Thoracic aorta (tissue), 2 donors: ENCODE data around the gene VTCN1. TPM values are rescaled to one million over a fixed set of nuclear protein-coding genes. Genes with fewer than 3 reads are reported as not detected.

Source experiments
- ATAC-seq: fragments of 150-250 bp; one replicate; pipeline ENCODE4 v1.8.0; 2017; ENCODE audit warnings: low read depth; ENCODE audit not compliant: insufficient number of reproducible peaks, low FRiP score
- DNase-seq: peaks from one replicate; pipeline ENCODE4 v3.0.0-alpha.2; 2020; ENCODE audit warnings: low spot score
- H3K27ac ChIP-seq, 2 donors: fragments of 200-600 bp; sonication (generic); 1 replicate in 1 of 2; 2 replicates in 1 of 2; pipeline ENCODE4 v1.5.1; 2016; ENCODE audit warnings: mild to moderate bottlenecking in 2 of 2, moderate library complexity in 2 of 2
- H3K27me3 ChIP-seq: fragments of 200-600 bp; sonication (generic); replicated peaks from 2 replicates; pipeline ENCODE4 v1.6.0; 2016; ENCODE audit warnings: mild to moderate bottlenecking; ENCODE audit not compliant: insufficient read depth
- H3K36me3 ChIP-seq: fragments of 200-600 bp; sonication (generic); one replicate; pipeline ENCODE4 v1.5.1; 2016
- H3K4me1 ChIP-seq, 2 donors: fragments of 200-600 bp; sonication (generic); 1 replicate in 1 of 2; 2 replicates in 1 of 2; pipeline versions ENCODE4 v1.5.1 to v1.6.0; 2016; ENCODE audit warnings: low read depth in 2 of 2, mild to moderate bottlenecking in 1 of 2; ENCODE audit not compliant: control insufficient read depth in 1 of 2
- H3K4me3 ChIP-seq: fragments of 200-600 bp; sonication (generic); 2 replicates; pipeline ENCODE4 v1.5.1; 2016; ENCODE audit warnings: mild to moderate bottlenecking
- H3K9me3 ChIP-seq: fragments of 200-600 bp; sonication (generic); 2 replicates; pipeline ENCODE4 v1.5.1; 2016
- CTCF ChIP-seq: fragments of 200-600 bp; sonication (generic); IDR thresholded peaks from one replicate; pipeline ENCODE4 v1.5.1; 2019; ENCODE audit warnings: antibody characterized with exemption
- total RNA-seq, 2 donors: library from RNA; depleted of rRNA; stranded (reverse); fragments of >200 nt; gene quantifications; one replicate each; pipeline versions ENCODE4 v1.1.0 to v1.2.3, GENCODE V29; 2016

Gene VTCN1
- total RNA-seq, 2 donors from 2014 or later, result not detected

- no peak overlapping the region for H3K27ac ChIP-seq
- H3K4me1 ChIP-seq, result no peaks in the 10 kb centered on the region
- H3K9me3 ChIP-seq, result no peaks in the 10 kb centered on the region
- DNase-seq, result no peak
- H3K27me3 ChIP-seq, result no peaks in the 10 kb centered on the region
- no peak for ATAC-seq
- no peak overlapping the region for H3K4me3 ChIP-seq
- no peaks in the 10 kb centered on the region for H3K36me3 ChIP-seq
- no peak for TF ChIP-seq CTCF
Observed at GRCh38 chr1:117183112-117183511, 27.6 kb downstream of the VTCN1 start.

- no peak for TF ChIP-seq CTCF
- no peak for ATAC-seq
Observed at GRCh38 chr1:117182319-117182718, 28.4 kb downstream of the VTCN1 start.

DNA sequence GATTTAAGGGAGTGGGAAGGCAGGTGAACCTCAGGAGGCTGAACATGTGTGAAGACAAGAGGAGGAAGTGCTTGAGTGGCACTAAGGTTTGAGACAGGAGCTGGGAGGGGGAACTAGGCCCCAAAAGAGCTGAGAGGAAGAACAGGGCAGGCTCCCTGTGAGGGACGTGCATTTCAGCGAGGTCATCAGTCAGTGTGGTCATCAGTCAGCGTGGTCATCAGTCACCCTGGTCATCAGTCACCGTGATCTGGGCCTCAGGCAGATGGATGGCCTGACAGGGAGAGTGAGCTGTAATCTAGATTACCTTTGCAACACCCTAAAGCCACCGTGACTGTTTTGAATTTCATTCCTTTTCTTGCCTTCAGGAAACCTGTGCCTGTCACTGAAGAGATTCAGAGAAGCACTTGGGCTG lies 29.1 kb downstream of the VTCN1 start:
- Histone ChIP-seq H3K36me3 (no peaks in the 10 kb centered on the region), H3K27me3 (no peaks in the 10 kb centered on the region), H3K4me3 (no peak overlapping the region), H3K4me1 (no peaks in the 10 kb centered on the region), H3K27ac (no peak overlapping the region), H3K9me3 (no peaks in the 10 kb centered on the region)
- no peak for ATAC-seq
- no peak for TF ChIP-seq CTCF
- DNase-seq, result no peak

More at GRCh38 chr1:117182319-117182718, 28.4 kb downstream of the VTCN1 start:
- Histone ChIP-seq H3K4me1 (no peaks in the 10 kb centered on the region), H3K9me3 (no peaks in the 10 kb centered on the region), H3K4me3 (no peak overlapping the region), H3K27me3 (no peaks in the 10 kb centered on the region), H3K36me3 (no peaks in the 10 kb centered on the region), H3K27ac (no peak overlapping the region)
- no peak for DNase-seq

GRCh38 chr1:117180147-117180967 lies 30.4 kb downstream of the VTCN1 start:
- Histone ChIP-seq H3K9me3 (no peaks in the 10 kb centered on the region), H3K27me3 (no peaks in the 10 kb centered on the region), H3K27ac (no peak overlapping the region), H3K36me3 (no peaks in the 10 kb centered on the region), H3K4me1 (no peaks in the 10 kb centered on the region), H3K4me3 (no peak overlapping the region)
- no peak for TF ChIP-seq CTCF
- DNase-seq (no peak), ATAC-seq (no peak)

DNA sequence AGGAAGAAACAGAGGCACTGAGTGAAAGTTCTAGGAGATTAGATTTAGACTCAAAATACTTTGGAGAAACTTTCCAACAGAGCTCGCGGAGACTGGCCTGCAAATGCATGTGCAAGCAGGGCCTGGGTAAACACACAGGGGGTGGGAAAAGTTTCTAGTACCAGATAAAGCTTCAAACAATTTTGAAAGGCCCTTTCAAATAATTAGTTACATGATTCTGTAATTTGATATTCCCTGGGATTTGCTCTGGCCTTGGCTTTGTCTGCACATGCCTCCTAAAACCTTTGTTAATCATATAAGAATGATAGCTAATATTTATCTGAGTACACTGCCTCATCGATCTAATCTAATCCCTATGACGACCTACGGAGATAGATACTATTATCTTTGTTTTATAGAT lies 31.3 kb downstream of the VTCN1 start:
- DNase-seq, result no peak
- no peak for TF ChIP-seq CTCF
- no peak overlapping the region for H3K27ac ChIP-seq
- no peaks in the 10 kb centered on the region for H3K9me3 ChIP-seq
- H3K27me3 ChIP-seq, result no peaks in the 10 kb centered on the region
- no peaks in the 10 kb centered on the region for H3K4me1 ChIP-seq
- no peaks in the 10 kb centered on the region for H3K36me3 ChIP-seq
- no peak for ATAC-seq
- H3K4me3 ChIP-seq, result no peak overlapping the region
